WERI-Rb-1 (cell line): ENCODE measurements around the gene ELF1.

Experiments used
- DNase-seq: peaks from one replicate; pipeline ENCODE4 v3.0.0-alpha.2; 2020
- H3K27ac ChIP-seq: fragments of 250-450 bp; sonication (Bioruptor Pico); 2 replicates; pipeline ENCODE4 v1.5.1; 2020; ENCODE audit warnings: mild to moderate bottlenecking, moderate library complexity
- H3K27me3 ChIP-seq: fragments of 250-450 bp; sonication (Bioruptor Pico); 2 replicates; pipeline ENCODE4 v1.5.1; 2021; ENCODE audit warnings: mild to moderate bottlenecking, low read depth, moderate library complexity; ENCODE audit not compliant: insufficient read depth, severe bottlenecking
- H3K36me3 ChIP-seq: fragments of 250-450 bp; sonication (Bioruptor Pico); 2 replicates; pipeline ENCODE4 v1.5.1; 2020; ENCODE audit warnings: mild to moderate bottlenecking, moderate library complexity
- H3K4me3 ChIP-seq: 2 replicates; pipeline ENCODE4 v1.5.1; 2011; ENCODE audit warnings: low read depth, mild to moderate bottlenecking, control low read depth, low read length
- H3K9me3 ChIP-seq: fragments of 250-450 bp; sonication (Bioruptor Pico); 2 replicates; pipeline ENCODE4 v1.5.1; 2021; ENCODE audit warnings: mild to moderate bottlenecking, moderate library complexity; ENCODE audit not compliant: severe bottlenecking
- TF ChIP-seq, protein P1 (sequence below): IDR thresholded peaks from 2 replicates; pipeline ENCODE4 v1.5.1; 2011; ENCODE audit warnings: low read depth, mild to moderate bottlenecking, control low read depth, inconsistent platforms, low read length

ELF1 gene

DNA sequence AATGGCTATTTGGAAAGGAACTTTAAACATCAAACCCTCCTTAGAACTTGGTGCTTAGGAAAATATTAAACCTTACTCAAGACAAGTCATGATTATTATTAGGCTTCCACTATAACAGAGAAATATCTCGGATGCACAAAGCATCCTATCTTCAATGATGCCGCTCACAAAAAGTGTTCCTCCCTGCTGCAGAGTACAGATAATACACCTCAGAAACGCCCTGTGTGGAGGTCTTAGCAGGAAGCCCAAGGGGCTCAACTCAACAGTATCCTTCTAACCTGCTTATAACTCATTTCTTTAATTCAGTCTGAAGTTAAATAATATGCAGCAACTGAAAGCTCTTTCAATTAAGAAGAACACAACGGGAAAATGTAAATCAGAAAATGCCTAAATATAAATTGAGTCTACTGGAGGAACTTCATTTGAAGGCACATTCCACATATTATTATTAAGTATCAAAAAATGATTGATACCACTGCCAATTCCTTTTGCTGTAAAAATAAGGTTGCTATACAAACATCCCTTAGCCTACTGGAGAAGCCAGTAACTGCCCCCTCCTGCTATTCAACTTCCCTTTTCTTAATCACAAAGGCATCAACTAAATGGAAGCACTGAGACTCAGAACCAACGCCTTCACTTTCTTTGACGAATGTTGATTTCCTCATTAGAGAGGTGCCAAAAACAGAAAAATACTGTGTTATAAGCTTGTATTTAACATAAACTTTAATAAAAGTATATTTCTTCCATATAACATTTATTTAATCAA is 12.0 kb downstream of the ELF1 start:
- no peaks in the 10 kb centered on the region for H3K27me3 ChIP-seq
- TF ChIP-seq, protein P1, sequence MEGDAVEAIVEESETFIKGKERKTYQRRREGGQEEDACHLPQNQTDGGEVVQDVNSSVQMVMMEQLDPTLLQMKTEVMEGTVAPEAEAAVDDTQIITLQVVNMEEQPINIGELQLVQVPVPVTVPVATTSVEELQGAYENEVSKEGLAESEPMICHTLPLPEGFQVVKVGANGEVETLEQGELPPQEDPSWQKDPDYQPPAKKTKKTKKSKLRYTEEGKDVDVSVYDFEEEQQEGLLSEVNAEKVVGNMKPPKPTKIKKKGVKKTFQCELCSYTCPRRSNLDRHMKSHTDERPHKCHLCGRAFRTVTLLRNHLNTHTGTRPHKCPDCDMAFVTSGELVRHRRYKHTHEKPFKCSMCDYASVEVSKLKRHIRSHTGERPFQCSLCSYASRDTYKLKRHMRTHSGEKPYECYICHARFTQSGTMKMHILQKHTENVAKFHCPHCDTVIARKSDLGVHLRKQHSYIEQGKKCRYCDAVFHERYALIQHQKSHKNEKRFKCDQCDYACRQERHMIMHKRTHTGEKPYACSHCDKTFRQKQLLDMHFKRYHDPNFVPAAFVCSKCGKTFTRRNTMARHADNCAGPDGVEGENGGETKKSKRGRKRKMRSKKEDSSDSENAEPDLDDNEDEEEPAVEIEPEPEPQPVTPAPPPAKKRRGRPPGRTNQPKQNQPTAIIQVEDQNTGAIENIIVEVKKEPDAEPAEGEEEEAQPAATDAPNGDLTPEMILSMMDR = no peak
- H3K27ac ChIP-seq = no peak overlapping the region
- no peak for DNase-seq
- no peak overlapping the region for H3K4me3 ChIP-seq
- no peaks in the 10 kb centered on the region for H3K9me3 ChIP-seq
- H3K36me3 ChIP-seq = no peaks in the 10 kb centered on the region

GRCh38 chr13:41006306-41006705 is 12.8 kb downstream of the ELF1 start:
- no peak for DNase-seq
- no peaks in the 10 kb centered on the region for H3K36me3 ChIP-seq
- no peak overlapping the region for H3K27ac ChIP-seq

DNA sequence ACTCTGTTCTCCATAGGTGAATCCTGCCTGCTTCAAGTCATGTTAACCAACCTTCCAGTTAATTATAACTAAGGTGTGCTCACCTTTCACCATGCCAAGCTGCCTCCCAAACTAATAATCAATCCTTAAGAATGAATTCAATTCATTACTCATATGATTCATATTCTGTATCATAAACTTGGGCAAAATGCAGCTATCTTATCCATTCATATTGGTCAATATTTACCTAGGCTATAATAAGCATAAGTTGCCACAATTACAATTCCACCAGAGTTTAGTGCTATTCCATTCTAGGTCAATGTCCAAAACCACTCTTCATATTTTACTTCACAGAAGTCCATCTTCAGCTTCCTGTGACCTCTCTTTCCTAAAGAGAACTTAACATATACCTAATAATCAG is 13.4 kb downstream of the ELF1 start:
- H3K27ac ChIP-seq = no peak overlapping the region
- H3K36me3 ChIP-seq = no peaks in the 10 kb centered on the region
- no peaks in the 10 kb centered on the region for H3K9me3 ChIP-seq
- no peak overlapping the region for H3K4me3 ChIP-seq
- DNase-seq = no peak
- TF ChIP-seq, protein P1 = no peak
- no peaks in the 10 kb centered on the region for H3K27me3 ChIP-seq

More at GRCh38 chr13:41006306-41006705, 12.8 kb downstream of the ELF1 start:
- TF ChIP-seq, protein P1 = no peak
- H3K4me3 ChIP-seq = no peak overlapping the region
- no peaks in the 10 kb centered on the region for H3K9me3 ChIP-seq
- H3K27me3 ChIP-seq = no peaks in the 10 kb centered on the region

GRCh38 chr13:41004875-41005693 is 14.0 kb downstream of the ELF1 start:
- Histone ChIP-seq H3K4me3 (no peak overlapping the region), H3K27ac (no peak overlapping the region)
- DNase-seq = no peak

DNA sequence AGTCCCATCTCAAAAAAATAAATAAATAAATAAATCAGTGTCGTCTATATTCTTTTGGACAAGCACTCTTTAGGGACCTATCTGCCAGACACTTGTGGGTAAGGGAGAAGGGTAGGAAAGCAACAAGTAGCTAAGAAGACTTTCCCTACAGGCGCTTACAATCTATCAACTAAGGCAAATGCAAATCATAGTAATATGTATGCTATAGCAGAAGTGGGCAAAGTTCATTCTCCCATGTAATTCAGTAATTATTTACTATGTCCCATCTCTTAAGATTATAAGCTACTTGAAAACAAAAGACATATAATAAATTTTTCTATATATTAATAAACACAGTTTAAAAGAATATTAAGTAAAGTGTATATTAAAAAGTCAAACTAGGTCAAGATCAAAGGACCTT is 16.5 kb downstream of the ELF1 start:
- no peaks in the 10 kb centered on the region for H3K27me3 ChIP-seq
- DNase-seq = no peak
- H3K4me3 ChIP-seq = no peak overlapping the region
- H3K36me3 ChIP-seq = no peaks in the 10 kb centered on the region
- TF ChIP-seq, protein P1 = no peak
- H3K9me3 ChIP-seq = no peaks in the 10 kb centered on the region
- no peak overlapping the region for H3K27ac ChIP-seq

More at GRCh38 chr13:41004875-41005693, 14.0 kb downstream of the ELF1 start:
- H3K36me3 ChIP-seq = no peaks in the 10 kb centered on the region
- no peaks in the 10 kb centered on the region for H3K9me3 ChIP-seq
- H3K27me3 ChIP-seq = no peaks in the 10 kb centered on the region
- TF ChIP-seq, protein P1 = no peak
